K562 (cell line): Measurements from ENCODE around the gene SLC20A1. TPM values are rescaled to one million over a fixed set of nuclear protein-coding genes. Genes with fewer than 3 reads are reported as not detected.

Experiments
- ATAC-seq: fragments of 200-7000 bp; cut with Tn5 transposase; 3 replicates; pipeline ENCODE4 v1.9.1; 2020; ENCODE audit warnings: moderate library complexity
- BruUV-seq: library from RNA; stranded (reverse); fragments of 400-500 nt; replicated peaks from 2 replicates; lab custom pipeline; 2021; lab: Mats Ljungman, UMichigan
- CTCF ChIA-PET: fragments of 300-600 bp; formaldehyde crosslinking; extraction: SDS; loops from one replicate; lab custom pipeline; 2021; ENCODE audit warnings: low intra/inter-chr PET ratio; lab: Yijun Ruan, JAX
- POLR2A ChIA-PET: fragments of 300-600, 350-650 bp; sonication (Branson Sonifier 250); formaldehyde crosslinking; extraction: SDS; loops from one replicate; lab custom pipeline; 2021; ENCODE audit warnings: antibody characterized with exemption, inconsistent platforms; lab: Yijun Ruan, JAX
- DNase-seq, 4 experiments: peaks; one replicate each; pipeline versions ENCODE4 v3.0.0 to v3.0.0-alpha.2; 2011 to 2018; ENCODE audit warnings: low spot score in 3 of 4, mixed read lengths in 3 of 4; ENCODE audit errors: extremely low read depth in 1 of 4
- FAIRE-seq: peaks from 2 replicates; lab custom pipeline; 2011; peaks lifted over from hg19 to GRCh38; lab: Jason Lieb, UNC
- H2AFZ ChIP-seq: 2 replicates; pipeline ENCODE4 v1.6.0; 2011; ENCODE audit warnings: low read depth, low read length, control low read depth, inconsistent platforms
- H3K27ac ChIP-seq: fragments of 200-600 bp; 3 replicates; pipeline ENCODE4 v1.8.0; 2011; ENCODE audit warnings: low read depth, mild to moderate bottlenecking, control low read depth, inconsistent platforms, low read length, moderate library complexity, mixed read lengths; ENCODE audit errors: extremely low read depth
- H3K27me3 ChIP-seq, 2 experiments: fragments of 300-600 bp in 1 of 2; 2 replicates in 1 of 2; 3 replicates in 1 of 2; pipeline versions ENCODE4 v1.6.0 to v1.8.0; 2011; ENCODE audit warnings: inconsistent platforms in 2 of 2, low read length in 2 of 2, mild to moderate bottlenecking in 1 of 2, mixed read lengths in 1 of 2, moderate library complexity in 1 of 2; ENCODE audit not compliant: control insufficient read depth in 2 of 2, insufficient read depth in 2 of 2
- H3K36me3 ChIP-seq: fragments of 300-600 bp; 3 replicates; pipeline ENCODE4 v1.8.0; 2011; ENCODE audit warnings: mild to moderate bottlenecking, low read length, inconsistent platforms; ENCODE audit not compliant: control insufficient read depth, insufficient read depth
- H3K4me1 ChIP-seq, 2 experiments: fragments of 200-600 bp in 1 of 2; replicated peaks in 1 of 2; 2 replicates in 1 of 2; 3 replicates in 1 of 2; pipeline versions ENCODE4 v1.5.1 to v1.8.0; 2011; ENCODE audit warnings: inconsistent platforms in 2 of 2, low read length in 2 of 2, mild to moderate bottlenecking in 1 of 2, mixed read lengths in 1 of 2, moderate library complexity in 1 of 2; ENCODE audit not compliant: control insufficient read depth in 2 of 2, insufficient read depth in 2 of 2
- H3K4me2 ChIP-seq: 2 replicates; pipeline ENCODE4 v1.6.1; 2011; ENCODE audit warnings: low read length, control low read depth, inconsistent platforms, mixed read lengths; ENCODE audit not compliant: insufficient read depth
- H3K4me3 ChIP-seq: fragments of 200-600 bp; sonication (generic), shearing (Covaris generic); 2 replicates; pipeline ENCODE4 v1.5.1; 2016; ENCODE audit warnings: control low read depth, inconsistent platforms
- H3K79me2 ChIP-seq: fragments of 200-600 bp; 3 replicates; pipeline ENCODE4 v1.8.0; 2011; ENCODE audit warnings: low read length, inconsistent platforms; ENCODE audit not compliant: control insufficient read depth, insufficient read depth
- H3K9ac ChIP-seq, 2 experiments: 2 replicates each; pipeline versions ENCODE4 v1.6.0 to v1.6.1; 2011; ENCODE audit warnings: low read depth in 2 of 2, low read length in 2 of 2, control low read depth in 1 of 2, inconsistent platforms in 1 of 2, mild to moderate bottlenecking in 1 of 2, mixed read lengths in 1 of 2; ENCODE audit not compliant: insufficient read depth in 1 of 2
- H3K9me1 ChIP-seq: one replicate; pipeline ENCODE4 v1.6.0; 2011; ENCODE audit warnings: inconsistent platforms, mild to moderate bottlenecking, low read length, moderate library complexity; ENCODE audit not compliant: control insufficient read depth, insufficient read depth
- H3K9me3 ChIP-seq: replicated peaks from 2 replicates; pipeline ENCODE4 v1.5.1; 2011; ENCODE audit warnings: low read depth, low read length, inconsistent platforms; ENCODE audit not compliant: control insufficient read depth, insufficient read depth
- H4K20me1 ChIP-seq: replicated peaks from 2 replicates; pipeline ENCODE4 v1.6.1; 2011; ENCODE audit warnings: low read length, inconsistent platforms, mixed read lengths; ENCODE audit not compliant: control insufficient read depth, insufficient read depth
- GABPA ChIP-seq: fragments of 200-800 bp; sonication (Bioruptor generic); conservative IDR thresholded peaks from 2 replicates; pipeline ENCODE4 v1.6.1; 2016; ENCODE audit warnings: low read depth, missing genetic modification characterization, missing compliant biosample characterization
- HMG20B ChIP-seq: fragments of 250-450 bp; sonication (Bioruptor Pico); IDR thresholded peaks from 2 replicates; pipeline ENCODE4 v1.5.0; 2021; ENCODE audit warnings: mild to moderate bottlenecking
- MAFK ChIP-seq: IDR thresholded peaks from 2 replicates; pipeline ENCODE4 v1.6.1; 2011; ENCODE audit warnings: low read length, improper control_type of control experiment
- NR1H2 ChIP-seq: sonication (generic); formaldehyde crosslinking; IDR thresholded peaks from 2 replicates; pipeline ENCODE4 v1.4.0; 2020; ENCODE audit warnings: mild to moderate bottlenecking, missing genetic modification reagents
- PML ChIP-seq: IDR thresholded peaks from 2 replicates; pipeline ENCODE4 v1.6.1; 2012; ENCODE audit warnings: low read length, inconsistent platforms
- POLR2AphosphoS5 ChIP-seq: IDR thresholded peaks from 2 replicates; pipeline ENCODE4 v1.6.1; 2011; ENCODE audit warnings: mild to moderate bottlenecking, low read depth, low read length, moderate library complexity; ENCODE audit not compliant: control insufficient read depth, insufficient read depth
- PURB ChIP-seq: sonication (generic); formaldehyde crosslinking; IDR thresholded peaks from 2 replicates; pipeline ENCODE4 v1.9.0; 2021; ENCODE audit warnings: low read depth, mild to moderate bottlenecking, missing genetic modification reagents
- RB1 ChIP-seq: fragments of 450-650 bp; IDR thresholded peaks from 2 replicates; pipeline ENCODE4 v1.6.1; 2017; ENCODE audit warnings: low read depth, mild to moderate bottlenecking
- TAF9B ChIP-seq: fragments of 450-650 bp; IDR thresholded peaks from 2 replicates; pipeline ENCODE4 v1.6.1; 2018; ENCODE audit warnings: mild to moderate bottlenecking; ENCODE audit not compliant: partially characterized antibody
- XRCC4 ChIP-seq: IDR thresholded peaks from one replicate; pipeline ENCODE4 v1.6.1; 2011; ENCODE audit not compliant: insufficient read depth, insufficient read length; ENCODE audit errors: extremely low read depth
- ZC3H4 ChIP-seq: sonication (generic); formaldehyde crosslinking; IDR thresholded peaks from 2 replicates; pipeline ENCODE4 v1.9.0; 2021; ENCODE audit warnings: missing genetic modification reagents, borderline replicate concordance
- ZNF696 ChIP-seq: fragments of 250-450 bp; sonication (Bioruptor Pico); conservative IDR thresholded peaks from 2 replicates; pipeline ENCODE4 v1.4.0; 2020; ENCODE audit warnings: mild to moderate bottlenecking, moderate library complexity
- WGBS: fragments of 100-300 bp; shearing (Covaris generic); methylation state at CpG from one replicate; pipeline ENCODE4 v1.1.6; 2016; ENCODE audit warnings: low coverage, mixed read lengths; ENCODE audit not compliant: insufficient coverage; ENCODE audit errors: missing lambda C conversion rate; 5-methylcytosine and 5-hydroxymethylcytosine counted together
- in situ Hi-C: fragments of 300-500 bp; cut with MboI; formaldehyde crosslinking; loops from 4 replicates; pipeline ENCODE4 v1.15.0; 2018; ENCODE audit warnings: inconsistent platforms, mixed read lengths
- intact Hi-C: fragments of 100-400 bp; cut with micrococcal nuclease; formaldehyde crosslinking; loops from 2 replicates; pipeline ENCODE4 v1.14.2; 2022
- polyA plus RNA-seq, 8 experiments: library from polyadenylated mRNA; depleted of rRNA in 4 of 8; stranded (reverse) in 5 of 8; unstranded in 3 of 8; fragments of >200 nt; fragmentation: Nextera tagmentation in 2 of 8; fragmentation: Illumina TruSeq in 1 of 8; extraction: Ambion mirVana in 2 of 8; extraction: Trizol in 1 of 8; gene quantifications; 2 replicates each; pipeline versions ENCODE4 v1.2.1 to v1.2.3, GENCODE V29; 2011 to 2014; ENCODE audit warnings: inconsistent platforms in 1 of 8, missing spikeins in 1 of 8
- total RNA-seq, 7 experiments: library from RNA; depleted of rRNA in 6 of 7; stranded (reverse); fragments of >200 nt in 6 of 7; fragmentation: Illumina TruSeq in 2 of 7; extraction: Trizol in 2 of 7; gene quantifications; 2 replicates each; pipeline versions ENCODE4 v1.2.1 to v1.2.3, GENCODE V29; 2011 to 2021; ENCODE audit warnings: low replicate concordance in 1 of 7
- TF ChIP-seq, protein P1 (sequence below): fragments of 250-450 bp; sonication (Bioruptor Pico); IDR thresholded peaks from 2 replicates; pipeline ENCODE4 v1.4.0; 2020; ENCODE audit warnings: mild to moderate bottlenecking, moderate library complexity, borderline replicate concordance
- TF ChIP-seq, protein P2 (sequence below): IDR thresholded peaks from 2 replicates; pipeline ENCODE4 v1.6.1; 2012; ENCODE audit warnings: low read depth, low read length, improper control_type of control experiment, borderline replicate concordance
- TF ChIP-seq, protein P3 (sequence below): fragments of 450-650 bp; formaldehyde crosslinking; IDR thresholded peaks from 2 replicates; pipeline ENCODE4 v1.4.0; 2022; ENCODE audit warnings: missing genetic modification characterization
- TF ChIP-seq, protein P4 (sequence below): IDR thresholded peaks from 2 replicates; pipeline ENCODE4 v1.6.1; 2016; ENCODE audit warnings: missing genetic modification characterization, missing compliant biosample characterization

SLC20A1 gene
- total and polyA plus RNA-seq, 9 of the 15 experiments (the other 6 are each of a cell fraction or from before 2014, with no cell fraction given): 53.8 to 150 (median 74.7) TPM

DNA sequence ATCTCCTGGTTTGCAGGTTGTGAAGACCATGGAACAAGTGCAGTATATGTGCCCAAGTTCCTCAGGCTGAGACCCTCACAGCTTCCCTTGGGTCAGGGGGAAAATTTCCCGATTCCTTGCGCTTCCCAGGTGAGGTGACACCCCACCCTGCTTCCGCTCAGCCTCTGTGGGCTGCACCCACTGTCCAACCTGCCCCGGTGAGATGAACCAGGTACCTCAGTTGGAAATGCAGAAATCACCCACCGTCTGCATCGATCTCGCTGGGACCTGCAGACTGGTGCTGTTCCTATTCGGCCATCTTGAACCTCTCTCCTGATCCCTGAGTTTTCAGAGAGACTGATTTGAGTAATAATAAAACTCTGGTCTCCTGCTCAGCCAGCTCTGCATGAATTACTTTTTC, 30.7 kb upstream of the SLC20A1 start:
- ATAC-seq (no peak), DNase-seq (no peak), FAIRE-seq (no peak)
- 70% methylated on average over 7 of the region's 8 CpGs for WGBS
- Histone ChIP-seq H2AFZ (no peak overlapping the region), H3K4me1 (peaks cover 0 to 6% of the 10 kb centered on the region in 2 experiments; a peak in 1 of 5 replicates), H3K4me2 (no peak overlapping the region), H3K9me1 (no peaks in the 10 kb centered on the region), H4K20me1 (no peaks in the 10 kb centered on the region), H3K4me3 (no peak overlapping the region), H3K27ac (no peak overlapping the region), H3K9me3 (no peaks in the 10 kb centered on the region), H3K79me2 (no peaks in the 10 kb centered on the region), H3K9ac (peak overlapping the region in 1 of 2 experiments; percentile 70; a peak in 1 of 4 replicates), H3K27me3 (no peaks in the 10 kb centered on the region), H3K36me3 (no peaks in the 10 kb centered on the region)
- intact Hi-C loops (no loop called here), in situ Hi-C loops (loop anchor here (25.0 kb wide), 1 partner anchor 272 kb away; no protein-coding TSS in a partner anchor)
- POLR2A ChIA-PET: interaction anchor here (0.5 kb wide), 1 partner anchor 657 kb away, joined by 3 read pairs; no protein-coding TSS in a partner anchor
- BruUV-seq: no TSS peak
- CTCF ChIA-PET: no interaction called here
- no peak for TF ChIP-seq ZC3H4 (CRISPR knock-in tag)
- TF ChIP-seq POLR2AphosphoS5: no peak
- no peak for TF ChIP-seq ZNF696 (CRISPR knock-in tag)
- no peak for TF ChIP-seq PURB (CRISPR knock-in tag)
- TF ChIP-seq, protein P1, sequence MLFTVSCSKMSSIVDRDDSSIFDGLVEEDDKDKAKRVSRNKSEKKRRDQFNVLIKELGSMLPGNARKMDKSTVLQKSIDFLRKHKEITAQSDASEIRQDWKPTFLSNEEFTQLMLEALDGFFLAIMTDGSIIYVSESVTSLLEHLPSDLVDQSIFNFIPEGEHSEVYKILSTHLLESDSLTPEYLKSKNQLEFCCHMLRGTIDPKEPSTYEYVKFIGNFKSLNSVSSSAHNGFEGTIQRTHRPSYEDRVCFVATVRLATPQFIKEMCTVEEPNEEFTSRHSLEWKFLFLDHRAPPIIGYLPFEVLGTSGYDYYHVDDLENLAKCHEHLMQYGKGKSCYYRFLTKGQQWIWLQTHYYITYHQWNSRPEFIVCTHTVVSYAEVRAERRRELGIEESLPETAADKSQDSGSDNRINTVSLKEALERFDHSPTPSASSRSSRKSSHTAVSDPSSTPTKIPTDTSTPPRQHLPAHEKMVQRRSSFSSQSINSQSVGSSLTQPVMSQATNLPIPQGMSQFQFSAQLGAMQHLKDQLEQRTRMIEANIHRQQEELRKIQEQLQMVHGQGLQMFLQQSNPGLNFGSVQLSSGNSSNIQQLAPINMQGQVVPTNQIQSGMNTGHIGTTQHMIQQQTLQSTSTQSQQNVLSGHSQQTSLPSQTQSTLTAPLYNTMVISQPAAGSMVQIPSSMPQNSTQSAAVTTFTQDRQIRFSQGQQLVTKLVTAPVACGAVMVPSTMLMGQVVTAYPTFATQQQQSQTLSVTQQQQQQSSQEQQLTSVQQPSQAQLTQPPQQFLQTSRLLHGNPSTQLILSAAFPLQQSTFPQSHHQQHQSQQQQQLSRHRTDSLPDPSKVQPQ (CRISPR knock-in tag): no peak
- TF ChIP-seq NR1H2: no peak
- TF ChIP-seq, protein P2, sequence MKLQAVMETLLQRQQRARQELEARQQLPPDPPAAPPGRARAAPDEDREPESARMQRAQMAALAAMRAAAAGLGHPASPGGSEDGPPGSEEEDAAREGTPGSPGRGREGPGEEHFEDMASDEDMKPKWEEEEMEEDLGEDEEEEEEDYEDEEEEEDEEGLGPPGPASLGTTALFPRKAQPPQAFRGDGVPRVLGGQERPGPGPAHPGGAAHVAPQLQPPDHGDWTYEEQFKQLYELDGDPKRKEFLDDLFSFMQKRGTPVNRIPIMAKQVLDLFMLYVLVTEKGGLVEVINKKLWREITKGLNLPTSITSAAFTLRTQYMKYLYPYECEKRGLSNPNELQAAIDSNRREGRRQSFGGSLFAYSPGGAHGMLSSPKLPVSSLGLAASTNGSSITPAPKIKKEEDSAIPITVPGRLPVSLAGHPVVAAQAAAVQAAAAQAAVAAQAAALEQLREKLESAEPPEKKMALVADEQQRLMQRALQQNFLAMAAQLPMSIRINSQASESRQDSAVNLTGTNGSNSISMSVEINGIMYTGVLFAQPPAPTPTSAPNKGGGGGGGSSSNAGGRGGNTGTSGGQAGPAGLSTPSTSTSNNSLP: no peak
- no peak for TF ChIP-seq HMG20B (CRISPR knock-in tag)
- TF ChIP-seq, protein P3, sequence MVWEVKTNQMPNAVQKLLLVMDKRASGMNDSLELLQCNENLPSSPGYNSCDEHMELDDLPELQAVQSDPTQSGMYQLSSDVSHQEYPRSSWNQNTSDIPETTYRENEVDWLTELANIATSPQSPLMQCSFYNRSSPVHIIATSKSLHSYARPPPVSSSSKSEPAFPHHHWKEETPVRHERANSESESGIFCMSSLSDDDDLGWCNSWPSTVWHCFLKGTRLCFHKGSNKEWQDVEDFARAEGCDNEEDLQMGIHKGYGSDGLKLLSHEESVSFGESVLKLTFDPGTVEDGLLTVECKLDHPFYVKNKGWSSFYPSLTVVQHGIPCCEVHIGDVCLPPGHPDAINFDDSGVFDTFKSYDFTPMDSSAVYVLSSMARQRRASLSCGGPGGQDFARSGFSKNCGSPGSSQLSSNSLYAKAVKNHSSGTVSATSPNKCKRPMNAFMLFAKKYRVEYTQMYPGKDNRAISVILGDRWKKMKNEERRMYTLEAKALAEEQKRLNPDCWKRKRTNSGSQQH (CRISPR knock-in tag): no peak
- TF ChIP-seq TAF9B: no peak
- TF ChIP-seq GABPA: no peak
- no peak for TF ChIP-seq MAFK
- TF ChIP-seq, protein P4, sequence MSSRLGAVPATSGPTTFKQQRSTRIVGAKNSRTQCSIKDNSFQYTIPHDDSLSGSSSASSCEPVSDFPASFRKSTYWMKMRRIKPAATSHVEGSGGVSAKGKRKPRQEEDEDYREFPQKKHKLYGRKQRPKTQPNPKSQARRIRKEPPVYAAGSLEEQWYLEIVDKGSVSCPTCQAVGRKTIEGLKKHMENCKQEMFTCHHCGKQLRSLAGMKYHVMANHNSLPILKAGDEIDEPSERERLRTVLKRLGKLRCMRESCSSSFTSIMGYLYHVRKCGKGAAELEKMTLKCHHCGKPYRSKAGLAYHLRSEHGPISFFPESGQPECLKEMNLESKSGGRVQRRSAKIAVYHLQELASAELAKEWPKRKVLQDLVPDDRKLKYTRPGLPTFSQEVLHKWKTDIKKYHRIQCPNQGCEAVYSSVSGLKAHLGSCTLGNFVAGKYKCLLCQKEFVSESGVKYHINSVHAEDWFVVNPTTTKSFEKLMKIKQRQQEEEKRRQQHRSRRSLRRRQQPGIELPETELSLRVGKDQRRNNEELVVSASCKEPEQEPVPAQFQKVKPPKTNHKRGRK (tag): no peak
- TF ChIP-seq RB1: no peak
- no peak for TF ChIP-seq PML
- no peak for TF ChIP-seq XRCC4
